Stromal cell of bone marrow (primary cell): ENCODE results near the gene CEBPZOS.
"Not testable (repeated sequence)": the region's sequence is repeated elsewhere in the genome, so short reads cannot be mapped to it uniquely, and the experiment has no call there.

ENCODE experiments used
- DNase-seq: peaks from one replicate; pipeline ENCODE4 v3.0.0-alpha.2; 2012; ENCODE audit warnings: low read depth

The CEBPZOS gene

DNA sequence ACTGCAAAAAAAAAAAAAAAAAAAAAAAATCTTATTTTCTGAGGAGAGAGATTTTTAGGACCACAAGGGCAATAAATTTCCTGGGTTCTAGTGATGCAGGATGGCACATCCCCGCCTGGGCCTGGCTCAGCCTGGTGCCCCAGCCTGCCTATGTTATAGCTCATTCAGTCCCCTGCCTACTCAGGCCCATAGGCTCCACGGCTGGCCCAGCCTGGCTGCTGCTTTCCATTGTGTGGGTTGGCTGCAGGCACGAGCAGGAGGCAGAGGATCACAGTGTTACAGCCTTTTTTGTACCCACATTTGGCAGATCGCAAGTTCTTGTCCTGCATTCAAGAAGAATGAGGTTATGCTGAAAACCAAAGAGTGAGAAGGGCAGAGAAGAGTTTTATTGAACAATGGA is 5.0 kb upstream of the CEBPZOS start:
- DNase-seq, result no peak

- no peak for DNase-seq
Measured at GRCh38 chr2:37191747-37192146, 4.5 kb upstream of the CEBPZOS start.

DNA sequence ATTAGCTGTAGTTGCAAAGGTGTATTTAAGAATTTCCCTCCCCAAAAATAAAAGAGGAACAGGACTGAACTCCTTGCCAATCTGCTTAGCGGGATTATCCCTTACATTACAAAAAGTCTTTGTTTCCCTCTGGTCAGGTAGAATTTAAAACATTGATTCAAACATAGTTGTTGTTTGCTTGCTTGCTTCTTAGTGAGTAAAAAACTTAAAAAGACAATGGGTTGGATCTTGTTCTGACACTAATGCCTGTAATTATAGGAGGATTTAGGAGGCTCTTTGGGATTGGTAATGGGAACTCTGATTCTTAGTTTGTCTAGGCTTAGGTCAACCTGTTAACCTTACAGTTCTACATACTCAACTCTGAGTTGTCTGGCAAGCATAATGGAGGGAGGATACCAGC is 3.7 kb upstream of the CEBPZOS start:
- no peak for DNase-seq

DNA sequence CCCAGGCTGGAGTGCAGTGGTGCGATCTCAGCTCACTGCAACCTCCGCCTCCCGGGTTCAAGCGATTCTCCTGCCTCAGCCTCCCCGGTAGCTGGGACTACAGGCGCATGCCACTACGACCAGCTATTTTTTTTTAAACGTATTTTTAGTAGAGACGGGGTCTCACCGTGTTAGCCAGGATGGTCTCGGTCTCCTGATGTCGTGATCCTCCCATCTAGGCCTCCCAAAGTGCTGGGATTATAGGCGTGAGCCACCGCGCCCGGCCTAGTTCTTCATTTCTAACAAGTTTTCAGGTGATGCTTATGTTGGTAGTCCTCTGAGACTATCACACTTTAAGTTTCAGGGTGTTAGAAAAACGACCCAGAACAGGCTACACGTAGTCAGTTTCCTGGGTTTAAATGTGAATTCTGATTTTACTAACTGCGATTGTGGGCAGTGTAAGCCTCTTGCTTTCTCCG is 405 bp upstream of the CEBPZOS start:
- not testable (repeated sequence) for DNase-seq

DNA sequence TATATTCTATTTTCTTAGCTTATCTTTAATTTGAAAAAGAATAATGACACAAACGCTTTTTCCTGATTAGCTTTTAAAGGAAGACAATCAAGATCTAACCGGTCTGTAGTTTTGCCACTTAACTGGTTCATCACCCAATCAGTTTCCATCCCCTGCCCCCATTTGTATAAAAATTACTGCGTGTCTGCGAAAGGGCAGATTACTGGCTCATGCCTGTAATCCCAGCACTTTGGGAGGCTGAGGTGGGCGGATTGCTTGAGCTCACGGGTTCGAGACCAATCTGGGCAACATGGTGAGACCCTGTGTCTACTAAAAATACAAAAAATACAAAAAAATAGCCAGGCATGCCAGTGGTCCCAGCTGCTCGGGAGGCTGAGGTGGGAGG is 2.4 kb downstream of the CEBPZOS start:
- no peak for DNase-seq

DNA sequence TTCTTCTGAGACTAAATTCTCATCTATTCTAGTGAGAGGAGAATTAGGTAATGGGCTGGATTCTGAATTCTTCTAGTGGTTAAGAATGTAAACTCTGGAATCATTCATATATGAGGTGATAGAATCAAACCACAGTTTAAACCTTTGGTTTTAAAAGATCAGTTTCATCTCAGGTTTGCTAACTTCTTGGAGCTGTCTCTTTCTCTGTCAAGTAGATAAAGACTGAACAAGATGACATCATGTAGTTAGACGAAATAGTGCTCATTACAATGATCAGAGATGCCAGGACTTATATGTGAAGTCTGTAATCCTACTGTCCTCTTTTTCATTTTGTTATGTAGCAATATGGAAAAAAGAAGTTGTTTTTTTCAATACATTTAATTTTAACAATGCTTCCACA is 4.9 kb downstream of the CEBPZOS start:
- no peak for DNase-seq

- no peak for DNase-seq
Measured at GRCh38 chr2:37201766-37202165, 5.5 kb downstream of the CEBPZOS start.

GRCh38 chr2:37203708-37204107 is 7.4 kb downstream of the CEBPZOS start:
- DNase-seq, result no peak

DNA sequence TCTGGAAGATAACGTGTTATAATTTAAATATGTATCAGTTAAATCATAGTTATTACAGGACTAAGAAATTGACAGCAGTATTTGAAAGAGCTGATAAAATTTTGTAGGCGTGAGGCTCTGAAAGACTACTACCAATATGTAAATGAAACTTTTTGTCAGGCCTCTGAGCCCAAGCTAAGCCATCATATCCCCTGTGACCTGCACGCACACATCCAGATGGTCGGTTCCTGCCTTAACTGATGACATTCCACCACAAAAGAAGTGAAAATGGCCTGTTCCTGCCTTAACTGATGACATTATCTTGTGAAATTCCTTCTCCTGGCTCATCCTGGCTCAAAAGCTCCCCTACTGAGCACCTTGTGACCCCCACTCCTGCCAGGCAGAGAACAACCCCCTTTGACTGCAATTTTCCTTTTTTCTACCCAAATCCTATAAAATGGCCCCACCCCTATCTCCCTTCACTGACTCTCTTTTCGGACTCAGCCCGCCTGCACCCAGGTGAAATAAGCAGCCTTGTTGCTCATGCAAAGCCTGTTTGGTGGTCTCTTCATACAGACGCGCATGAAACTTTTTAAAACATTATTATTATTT is 8.9 kb downstream of the CEBPZOS start:
- DNase-seq, result not testable (repeated sequence)

GRCh38 chr2:37205689-37206341 is 9.5 kb downstream of the CEBPZOS start:
- no peak for DNase-seq

GRCh38 chr2:37206760-37207159 is 10.5 kb downstream of the CEBPZOS start:
- DNase-seq, result not testable (repeated sequence)

DNA sequence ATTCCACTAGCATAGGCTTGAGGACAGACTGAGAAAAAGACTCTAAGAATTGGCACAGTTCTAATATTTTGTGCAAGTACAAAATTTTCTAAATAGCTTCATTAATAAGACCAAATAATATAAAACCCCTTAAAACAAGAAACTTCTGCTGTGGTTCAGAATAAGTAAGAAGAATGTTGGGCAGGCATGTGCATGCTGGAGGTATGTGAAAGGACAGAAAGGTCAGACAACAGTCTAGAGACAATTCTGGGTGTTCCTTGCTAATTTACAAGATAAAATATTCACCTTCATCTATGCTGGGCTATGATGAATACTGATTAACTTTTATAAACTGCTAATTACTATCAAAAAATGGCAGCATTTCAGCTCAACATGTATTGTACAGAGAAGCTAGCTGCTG is 14.9 kb downstream of the CEBPZOS start:
- DNase-seq, result no peak

DNA sequence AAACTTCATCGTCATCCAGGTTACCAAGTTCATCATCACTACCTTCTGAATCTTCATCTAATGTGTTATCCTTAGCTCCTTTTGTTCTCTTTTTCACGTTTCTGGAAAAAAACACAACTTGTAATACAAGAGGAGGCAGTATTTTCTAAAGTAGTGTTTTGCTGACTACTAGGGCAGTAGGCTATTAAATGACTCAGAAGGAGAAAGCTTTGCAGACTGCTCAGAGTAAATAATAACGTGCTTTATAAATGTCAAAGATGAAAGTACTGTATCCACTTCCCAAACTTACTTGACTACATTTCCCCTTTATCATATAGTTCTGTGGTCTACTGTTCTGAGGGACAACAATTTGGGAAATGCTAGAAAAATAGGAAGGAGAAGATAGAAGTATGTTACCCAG is 15.6 kb downstream of the CEBPZOS start:
- no peak for DNase-seq

- DNase-seq, result no peak
Measured at GRCh38 chr2:37215250-37215649, 19.0 kb downstream of the CEBPZOS start.

GRCh38 chr2:37219046-37219445 is 22.8 kb downstream of the CEBPZOS start:
- no peak for DNase-seq

- DNase-seq, result no peak
Measured at GRCh38 chr2:37223131-37223530, 26.8 kb downstream of the CEBPZOS start.

DNA sequence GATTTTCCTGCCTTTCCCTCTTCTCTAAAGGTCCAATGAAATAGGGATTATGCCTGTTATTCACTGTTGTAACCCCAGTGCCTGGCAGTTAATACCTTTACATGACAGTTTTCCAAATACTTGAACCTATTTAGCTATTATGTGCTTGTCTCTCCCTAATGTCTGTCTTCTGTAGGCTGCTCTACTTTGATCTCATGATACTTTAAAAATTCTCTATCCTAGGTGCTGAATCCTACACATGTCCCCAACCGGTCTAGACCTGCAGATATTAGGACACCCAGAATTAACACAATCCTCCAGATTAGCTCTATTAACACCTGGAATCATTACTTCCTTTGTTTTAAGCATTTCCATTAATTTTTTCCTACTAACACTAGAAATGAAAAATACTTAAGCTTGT is 27.8 kb downstream of the CEBPZOS start:
- no peak for DNase-seq

GRCh38 chr2:37225129-37225528 is 28.8 kb downstream of the CEBPZOS start:
- DNase-seq, result not testable (repeated sequence)

- no peak for DNase-seq
Measured at GRCh38 chr2:37226863-37227262, 30.6 kb downstream of the CEBPZOS start.

- no peak for DNase-seq
Measured at GRCh38 chr2:37228788-37229187, 32.5 kb downstream of the CEBPZOS start.

GRCh38 chr2:37230581-37230980 is 34.3 kb downstream of the CEBPZOS start:
- DNase-seq, result no peak

GRCh38 chr2:37231241-37232130 is 35.2 kb downstream of the CEBPZOS start, which contains the start of the genes CEBPZ and NDUFAF7:
Gene CEBPZ (minus strand): TSS chr2:37231596. CDS start chr2:37231567, 29 bp downstream.
Gene NDUFAF7 (plus strand): TSS chr2:37231658. CDS start chr2:37231706, 48 bp downstream.
- DNase-seq, result peak; percentile 91
